Subcutaneous abdominal adipose tissue (tissue), 5 donors: ENCODE measurements around the gene DAAM2.

Source experiments
- H3K27ac ChIP-seq: one replicate; pipeline ENCODE4 v1.7.0; 2013; ENCODE audit warnings: low read depth, mild to moderate bottlenecking, inconsistent platforms, low read length, moderate library complexity
- H3K27me3 ChIP-seq, 5 donors: one replicate each; pipeline ENCODE4 v1.7.0; 2013; ENCODE audit warnings: low read length in 5 of 5, inconsistent platforms in 1 of 5; ENCODE audit not compliant: control insufficient read depth in 5 of 5, insufficient read depth in 4 of 5
- H3K36me3 ChIP-seq, 5 donors: one replicate each; pipeline ENCODE4 v1.7.0; 2013; ENCODE audit warnings: low read length in 5 of 5; ENCODE audit not compliant: control insufficient read depth in 5 of 5, insufficient read depth in 5 of 5
- H3K4me1 ChIP-seq, 5 donors: one replicate each; pipeline ENCODE4 v1.7.0; 2013; ENCODE audit warnings: low read length in 5 of 5, mild to moderate bottlenecking in 3 of 5, moderate library complexity in 1 of 5; ENCODE audit not compliant: control insufficient read depth in 5 of 5, insufficient read depth in 5 of 5
- H3K4me3 ChIP-seq, 5 donors: one replicate each; pipeline ENCODE4 v1.7.0; 2013; ENCODE audit warnings: low read length in 5 of 5, low read depth in 1 of 5
- H3K9ac ChIP-seq, 5 donors: one replicate each; pipeline ENCODE4 v1.7.0; 2013; ENCODE audit warnings: low read length in 5 of 5, mild to moderate bottlenecking in 4 of 5, moderate library complexity in 3 of 5
- H3K9me3 ChIP-seq, 5 donors: one replicate each; pipeline ENCODE4 v1.7.0; 2013; ENCODE audit warnings: low read length in 5 of 5; ENCODE audit not compliant: control insufficient read depth in 5 of 5
- donor health status: healthy.
- donor health status: healthy.
- donor health status: healthy.
- donor health status: healthy.
- donor health status: healthy.

Gene DAAM2

DNA sequence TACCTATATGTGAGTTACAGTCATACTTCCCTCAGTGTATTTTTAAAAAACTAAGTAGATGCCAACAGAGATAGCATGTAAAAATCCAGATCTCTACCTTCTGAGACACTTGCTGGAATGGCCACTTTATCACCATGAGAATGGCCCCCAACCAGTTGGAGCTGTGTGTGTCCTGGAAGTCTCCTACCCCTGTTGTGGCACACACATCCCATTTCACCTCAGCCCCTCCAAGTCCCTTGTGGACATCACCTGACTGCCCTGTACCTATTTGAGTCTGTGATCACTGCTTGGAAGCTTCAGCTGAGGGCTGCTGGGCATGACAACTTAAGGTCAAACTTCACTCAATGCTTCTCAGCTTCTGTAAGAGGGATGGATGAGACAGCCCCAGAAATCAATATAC lies 118.0 kb downstream of the DAAM2 start:
- Histone ChIP-seq H3K4me1 (no peaks in the 10 kb centered on the region), H3K36me3 (peaks cover 5 to 96% (median 93%) of the 10 kb centered on the region in 5 donors)

DNA sequence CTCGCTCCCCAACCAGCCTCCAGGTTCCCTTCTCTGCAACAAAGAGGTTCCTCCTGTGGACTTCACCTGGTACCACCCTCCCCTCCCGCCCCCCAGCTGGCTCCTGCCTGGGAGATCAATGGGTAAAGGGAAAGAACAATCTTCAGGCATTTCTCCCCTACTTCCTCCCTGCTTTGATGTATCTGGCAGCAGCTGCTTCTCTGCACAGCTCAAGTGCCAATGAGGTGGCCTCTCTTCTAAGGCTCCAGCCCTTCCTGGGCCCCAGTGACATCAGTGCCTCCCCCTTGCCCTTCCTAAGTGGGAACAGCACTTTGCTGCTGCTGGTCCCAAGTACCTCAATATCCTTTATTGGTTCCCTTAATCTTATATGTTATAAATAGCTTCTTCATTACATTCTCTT lies 118.6 kb downstream of the DAAM2 start:
- Histone ChIP-seq H3K4me3 (no peak overlapping the region), H3K9me3 (no peaks in the 10 kb centered on the region), H3K27ac (no peak overlapping the region), H3K27me3 (no peaks in the 10 kb centered on the region), H3K36me3 (peaks cover 5 to 96% (median 93%) of the 10 kb centered on the region in 5 donors), H3K4me1 (no peaks in the 10 kb centered on the region), H3K9ac (no peak overlapping the region)

More for the DNA sequence above, 118.0 kb downstream of the DAAM2 start:
- no peak overlapping the region for H3K9ac ChIP-seq
- H3K9me3 ChIP-seq = no peaks in the 10 kb centered on the region
- H3K4me3 ChIP-seq = no peak overlapping the region
- no peaks in the 10 kb centered on the region for H3K27me3 ChIP-seq
- H3K27ac ChIP-seq = no peak overlapping the region

DNA sequence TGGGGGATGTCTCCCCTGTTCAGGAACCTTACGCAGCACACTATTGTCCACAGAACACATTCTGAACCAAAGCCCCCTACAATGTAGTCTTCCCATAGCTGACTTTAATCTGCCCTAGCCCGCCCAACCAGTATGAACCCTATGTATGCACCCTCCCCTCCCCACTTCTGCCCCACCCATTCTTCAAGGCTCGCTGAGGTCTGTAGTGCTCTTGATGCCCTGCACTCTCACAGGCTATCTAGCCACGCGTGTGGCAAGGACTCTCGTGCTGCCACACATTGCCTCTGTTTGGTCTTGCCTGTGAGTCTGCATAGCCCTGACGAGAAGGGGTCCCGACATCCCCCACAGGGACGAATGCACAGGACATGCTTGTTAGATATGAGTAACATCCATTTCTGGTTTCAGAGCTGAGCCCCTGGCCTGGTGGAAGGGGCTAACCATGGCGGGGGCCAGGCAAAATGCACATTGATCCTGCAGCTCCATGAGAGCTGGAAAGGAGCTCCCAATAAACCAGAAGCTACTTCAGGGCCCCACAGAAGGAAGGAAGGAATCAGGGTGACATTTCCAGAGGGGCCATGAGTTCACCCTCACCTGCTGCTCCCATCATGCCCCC lies 119.4 kb downstream of the DAAM2 start:
- no peaks in the 10 kb centered on the region for H3K9me3 ChIP-seq
- no peak overlapping the region for H3K27ac ChIP-seq
- peaks cover 10 to 96% (median 93%) of the 10 kb centered on the region in 5 donors for H3K36me3 ChIP-seq
- no peaks in the 10 kb centered on the region for H3K27me3 ChIP-seq
- no peaks in the 10 kb centered on the region for H3K4me1 ChIP-seq
- H3K4me3 ChIP-seq = no peak overlapping the region
- H3K9ac ChIP-seq = no peak overlapping the region

DNA sequence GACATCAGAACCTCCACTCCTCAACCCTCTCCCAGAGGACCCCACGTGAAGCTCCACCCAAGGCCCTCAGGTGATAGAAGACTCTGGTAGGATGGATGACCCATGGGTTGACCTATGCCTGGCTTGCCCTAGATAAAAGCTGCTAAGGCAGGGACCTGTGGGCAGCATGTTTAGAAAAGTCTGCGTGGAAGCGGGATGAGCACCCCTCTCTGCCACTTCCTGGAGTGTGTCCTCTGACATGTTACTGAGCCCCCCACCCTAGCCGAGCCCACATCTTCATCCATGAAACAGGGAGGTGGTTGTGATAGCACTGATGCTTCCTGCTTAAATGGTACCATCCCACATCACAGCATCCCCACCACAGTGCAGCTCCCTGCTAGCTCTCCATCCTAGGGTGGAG lies 120.3 kb downstream of the DAAM2 start:
- H3K36me3 ChIP-seq = peaks cover 10 to 93% (median 88%) of the 10 kb centered on the region in 5 donors
- no peaks in the 10 kb centered on the region for H3K9me3 ChIP-seq
- no peak overlapping the region for H3K4me3 ChIP-seq
- no peak overlapping the region for H3K9ac ChIP-seq
- no peaks in the 10 kb centered on the region for H3K4me1 ChIP-seq
- no peak overlapping the region for H3K27ac ChIP-seq
- H3K27me3 ChIP-seq = no peaks in the 10 kb centered on the region

DNA sequence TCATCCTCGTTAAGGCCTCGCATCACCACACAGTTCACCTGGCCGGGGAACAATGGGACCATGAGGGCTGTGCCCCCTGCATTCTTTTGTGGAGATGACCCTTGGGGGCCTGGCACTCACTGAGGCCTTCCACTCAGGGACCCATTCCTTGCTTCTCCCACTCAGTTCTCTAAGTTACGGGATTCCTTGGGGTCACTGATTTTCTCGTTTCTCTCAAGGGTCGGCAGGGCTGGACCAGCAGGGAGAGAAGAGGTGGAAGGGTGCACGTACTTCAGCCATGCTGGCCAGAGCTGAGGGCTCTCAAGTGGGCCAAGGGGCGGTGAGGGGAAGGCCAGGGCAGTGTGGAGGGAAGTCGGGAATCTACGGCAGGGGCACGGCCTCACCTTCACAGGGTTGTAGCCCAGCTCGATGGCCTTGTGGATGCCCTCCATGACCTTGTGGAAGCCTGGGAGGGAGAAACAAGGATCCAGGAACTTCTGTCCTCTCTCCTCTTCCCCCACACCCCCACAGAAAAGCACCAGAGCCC lies 121.3 kb downstream of the DAAM2 start:
- no peaks in the 10 kb centered on the region for H3K9me3 ChIP-seq
- peaks cover 0 to 5% (median 0%) of the 10 kb centered on the region in 5 donors for H3K4me1 ChIP-seq
- no peak overlapping the region for H3K27ac ChIP-seq
- H3K27me3 ChIP-seq = no peaks in the 10 kb centered on the region
- H3K4me3 ChIP-seq = no peak overlapping the region
- H3K36me3 ChIP-seq = peaks cover 17 to 86% (median 80%) of the 10 kb centered on the region in 5 donors
- no peak overlapping the region for H3K9ac ChIP-seq

- Histone ChIP-seq H3K9me3 (no peaks in the 10 kb centered on the region), H3K4me3 (no peak overlapping the region), H3K4me1 (peaks cover 0 to 6% (median 0%) of the 10 kb centered on the region in 5 donors), H3K36me3 (peaks cover 19 to 81% (median 77%) of the 10 kb centered on the region in 5 donors), H3K27ac (no peak overlapping the region), H3K27me3 (no peaks in the 10 kb centered on the region), H3K9ac (no peak overlapping the region)
These were observed 122.1 kb downstream of the DAAM2 start for GRCh38 chr6:39914239-39914638.

DNA sequence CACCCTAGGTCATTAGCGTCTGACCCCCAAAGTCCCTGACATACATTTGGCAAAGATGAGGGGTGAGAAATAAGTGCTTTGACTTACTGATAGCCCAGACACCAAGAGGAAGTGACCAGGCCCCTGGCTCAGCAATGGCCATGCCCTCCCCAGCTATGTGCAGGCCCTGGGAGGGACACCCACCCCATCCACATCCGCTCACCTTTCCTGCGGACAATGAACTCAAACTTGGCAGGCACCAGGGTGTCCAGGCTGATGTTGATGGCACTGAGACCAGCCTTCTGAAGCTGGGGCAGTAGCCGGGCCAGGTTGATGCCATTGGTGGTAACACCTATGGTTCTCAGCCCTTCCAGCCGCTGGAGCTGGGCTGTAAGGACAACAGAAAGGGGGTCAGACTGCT lies 123.7 kb downstream of the DAAM2 start:
- Histone ChIP-seq H3K9me3 (no peaks in the 10 kb centered on the region), H3K36me3 (peaks cover 19 to 64% (median 64%) of the 10 kb centered on the region in 5 donors), H3K9ac (no peak overlapping the region), H3K4me3 (no peak overlapping the region), H3K4me1 (peaks cover 0 to 14% (median 5%) of the 10 kb centered on the region in 5 donors), H3K27me3 (no peaks in the 10 kb centered on the region), H3K27ac (no peak overlapping the region)

DNA sequence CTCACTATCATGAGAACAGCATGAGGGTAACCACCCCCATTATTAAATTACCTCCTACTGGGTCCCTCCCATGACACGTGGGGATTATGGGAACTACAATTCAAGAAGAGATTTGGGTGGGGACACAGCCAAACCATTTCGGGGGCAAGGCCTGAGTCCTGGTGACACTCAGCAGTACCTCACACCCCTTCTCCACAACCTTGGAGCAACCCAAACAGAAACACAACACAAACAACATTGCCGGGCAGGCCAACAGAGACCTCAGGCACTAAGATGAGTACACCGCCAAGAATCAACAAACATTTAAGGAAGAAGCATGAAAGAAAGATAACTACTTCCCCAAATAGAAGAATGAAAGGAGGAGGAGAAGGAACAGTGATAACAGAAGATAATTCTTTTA lies 125.2 kb downstream of the DAAM2 start:
- Histone ChIP-seq H3K27ac (no peak overlapping the region), H3K9ac (no peak overlapping the region), H3K9me3 (no peaks in the 10 kb centered on the region), H3K36me3 (peaks cover 23 to 54% (median 50%) of the 10 kb centered on the region in 5 donors), H3K27me3 (no peaks in the 10 kb centered on the region), H3K4me1 (peaks cover 0 to 18% (median 6%) of the 10 kb centered on the region in 5 donors), H3K4me3 (no peak overlapping the region)

DNA sequence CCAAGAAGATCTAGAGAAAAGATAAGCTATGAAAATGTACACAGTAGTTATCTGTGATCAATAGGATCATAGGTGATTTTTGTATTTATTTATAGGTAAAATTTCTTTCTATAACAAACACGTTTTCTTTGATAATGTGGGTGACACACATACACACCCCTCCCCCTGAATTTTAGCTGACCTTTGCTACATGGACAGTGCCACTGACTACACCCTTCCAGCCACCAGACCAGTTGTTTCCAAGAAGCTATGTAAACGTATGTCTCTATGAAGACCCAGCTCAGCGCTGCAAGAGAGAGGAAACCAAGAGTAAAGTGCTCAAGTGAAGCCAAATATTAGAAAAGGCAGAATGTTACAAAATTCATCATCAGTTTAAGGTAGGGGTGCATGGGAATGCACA lies 125.8 kb downstream of the DAAM2 start:
- H3K27me3 ChIP-seq = no peaks in the 10 kb centered on the region
- H3K9ac ChIP-seq = no peak overlapping the region
- H3K36me3 ChIP-seq = peaks cover 23 to 54% (median 48%) of the 10 kb centered on the region in 5 donors
- H3K27ac ChIP-seq = no peak overlapping the region
- peaks cover under 1 to 23% (median 10%) of the 10 kb centered on the region in 5 donors for H3K4me1 ChIP-seq
- H3K9me3 ChIP-seq = no peaks in the 10 kb centered on the region
- H3K4me3 ChIP-seq = no peak overlapping the region

DNA sequence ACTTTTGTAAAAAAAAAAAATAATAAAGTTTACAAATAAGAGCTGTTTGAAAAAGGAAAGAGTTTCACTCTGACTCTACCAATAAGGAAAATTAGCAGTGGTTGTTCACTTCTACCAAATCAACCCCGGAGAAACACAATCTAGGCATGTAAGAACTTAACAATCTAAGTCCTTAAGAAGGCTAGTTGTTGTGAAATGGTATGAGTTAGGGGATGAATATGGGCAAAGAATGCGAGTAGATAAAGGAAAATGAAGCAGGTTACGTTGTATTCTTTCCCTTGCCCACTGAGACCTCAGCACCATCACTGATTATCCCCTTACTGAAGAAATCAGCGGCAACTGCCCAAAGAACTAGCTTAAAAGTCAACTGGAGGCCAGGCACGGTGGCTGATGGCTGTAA lies 126.7 kb downstream of the DAAM2 start:
- no peaks in the 10 kb centered on the region for H3K9me3 ChIP-seq
- no peak overlapping the region for H3K4me3 ChIP-seq
- peaks cover 2 to 32% (median 19%) of the 10 kb centered on the region in 5 donors for H3K4me1 ChIP-seq
- no peaks in the 10 kb centered on the region for H3K27me3 ChIP-seq
- H3K9ac ChIP-seq = no peak overlapping the region
- H3K27ac ChIP-seq = no peak overlapping the region
- peaks cover 21 to 54% (median 47%) of the 10 kb centered on the region in 5 donors for H3K36me3 ChIP-seq
